Endothelial cell of umbilical vein (primary cell): Measurements from ENCODE around the gene CLEC2L. TPM values are rescaled to one million over a fixed set of nuclear protein-coding genes. Genes with fewer than 3 reads are reported as not detected.

Source experiments
- BruUV-seq: library from RNA; stranded (reverse); fragments of 400-500 nt; replicated peaks from 2 replicates; lab custom pipeline; 2021; lab: Mats Ljungman, UMichigan
- CTCF ChIA-PET: fragments of 300-600, 350-600 bp; sonication (Branson Sonifier 250); formaldehyde crosslinking; loops from one replicate; lab custom pipeline; 2021; ENCODE audit warnings: antibody characterized with exemption, inconsistent platforms; lab: Charles Lee
- POLR2A ChIA-PET: fragments of 300-600, 350-600 bp; sonication (Branson Sonifier 250); formaldehyde crosslinking; loops from one replicate; lab custom pipeline; 2021; ENCODE audit warnings: antibody characterized with exemption, inconsistent platforms; lab: Charles Lee
- DNase-seq: peaks from one replicate; pipeline ENCODE4 v3.0.0-alpha.2; 2011; ENCODE audit warnings: low read depth, low spot score
- FAIRE-seq: peaks from 2 replicates; lab custom pipeline; 2011; peaks lifted over from hg19 to GRCh38; lab: Jason Lieb, UNC
- H2AFZ ChIP-seq: 2 replicates; pipeline ENCODE4 v1.6.0; 2012; ENCODE audit warnings: low read depth, low read length, control low read depth, inconsistent platforms
- H3K27ac ChIP-seq: 2 replicates; pipeline ENCODE4 v1.5.1; 2011; ENCODE audit warnings: low read depth, mild to moderate bottlenecking, control low read depth, low read length, moderate library complexity; ENCODE audit not compliant: insufficient read depth
- H3K27me3 ChIP-seq, 2 experiments: 2 replicates each; pipeline versions ENCODE4 v1.6.0 to v1.6.1; 2011; ENCODE audit warnings: low read length in 2 of 2, mixed read lengths in 1 of 2; ENCODE audit not compliant: control insufficient read depth in 2 of 2, insufficient read depth in 2 of 2
- H3K36me3 ChIP-seq, 2 experiments: 2 replicates in 1 of 2; 3 replicates in 1 of 2; pipeline ENCODE4 v1.5.1; 2011; ENCODE audit warnings: low read length in 2 of 2, mild to moderate bottlenecking in 1 of 2, moderate library complexity in 1 of 2; ENCODE audit not compliant: control insufficient read depth in 2 of 2, insufficient read depth in 2 of 2; ENCODE audit errors: extremely low read depth in 1 of 2
- H3K4me1 ChIP-seq: 3 replicates; pipeline ENCODE4 v1.5.1; 2011; ENCODE audit warnings: mild to moderate bottlenecking, low read length; ENCODE audit not compliant: control insufficient read depth, insufficient read depth; ENCODE audit errors: extremely low read depth
- H3K4me2 ChIP-seq: 2 replicates; pipeline ENCODE4 v1.6.1; 2011; ENCODE audit warnings: low read length, control low read depth, mixed read lengths; ENCODE audit not compliant: insufficient read depth
- H3K4me3 ChIP-seq, 3 experiments: fragments of 200-600 bp in 1 of 3; sonication (generic), shearing (Covaris generic) in 1 of 3; replicated peaks in 1 of 3; 2 replicates each; pipeline ENCODE4 v1.5.1; 2011 to 2016; ENCODE audit warnings: control low read depth in 3 of 3, low read length in 3 of 3, mild to moderate bottlenecking in 2 of 3, inconsistent platforms in 1 of 3, low read depth in 1 of 3, moderate library complexity in 1 of 3; ENCODE audit not compliant: insufficient read depth in 1 of 3
- H3K79me2 ChIP-seq: 2 replicates; pipeline ENCODE4 v1.6.0; 2012; ENCODE audit warnings: low read length, inconsistent platforms; ENCODE audit not compliant: control insufficient read depth, insufficient read depth
- H3K9ac ChIP-seq: replicated peaks from 2 replicates; pipeline ENCODE3; 2011; ENCODE audit warnings: low read length, control low read depth; ENCODE audit not compliant: insufficient read depth; ENCODE audit errors: extremely low read depth
- H3K9me1 ChIP-seq: replicated peaks from 3 replicates; pipeline ENCODE4 v1.6.0; 2011; ENCODE audit warnings: mild to moderate bottlenecking, low read length; ENCODE audit not compliant: control insufficient read depth, insufficient read depth; ENCODE audit errors: extremely low read depth
- H3K9me3 ChIP-seq: replicated peaks from 2 replicates; pipeline ENCODE4 v1.5.1; 2012; ENCODE audit warnings: low read length, inconsistent platforms; ENCODE audit not compliant: control insufficient read depth, insufficient read depth
- H4K20me1 ChIP-seq: replicated peaks from 2 replicates; pipeline ENCODE3; 2011; ENCODE audit warnings: mild to moderate bottlenecking, low read length; ENCODE audit not compliant: control insufficient read depth, insufficient read depth; ENCODE audit errors: extremely low read depth
- EZH2 ChIP-seq: IDR thresholded peaks from 2 replicates; pipeline ENCODE4 v1.6.1; 2012; ENCODE audit warnings: borderline replicate concordance, low read depth, mild to moderate bottlenecking, moderate library complexity, low read length, inconsistent platforms; ENCODE audit not compliant: severe bottlenecking
- FOS ChIP-seq: IDR thresholded peaks from 2 replicates; pipeline ENCODE4 v1.6.1; 2011; ENCODE audit warnings: mild to moderate bottlenecking, low read length, moderate library complexity, borderline replicate concordance; ENCODE audit not compliant: insufficient read depth
- GATA2 ChIP-seq: IDR thresholded peaks from 2 replicates; pipeline ENCODE4 v1.7.0; 2011; ENCODE audit warnings: low read depth, mild to moderate bottlenecking, moderate library complexity, mixed read lengths, low read length; ENCODE audit not compliant: insufficient read length, insufficient read depth
- JUN ChIP-seq: IDR thresholded peaks from 2 replicates; pipeline ENCODE4 v1.6.1; 2011; ENCODE audit warnings: borderline replicate concordance, low read depth; ENCODE audit not compliant: insufficient read length, insufficient read depth
- MYC ChIP-seq: IDR thresholded peaks from one replicate; pipeline ENCODE4 v1.6.1; 2011; ENCODE audit warnings: mild to moderate bottlenecking, low read depth, low read length
- POLR2A ChIP-seq: IDR thresholded peaks from 2 replicates; pipeline ENCODE4 v1.6.1; 2012; ENCODE audit warnings: low read depth, mild to moderate bottlenecking, control low read depth, low read length
- POLR2AphosphoS5 ChIP-seq: IDR thresholded peaks from 2 replicates; pipeline ENCODE4 v1.6.1; 2012; ENCODE audit warnings: low read depth, mild to moderate bottlenecking, control low read depth, low read length, moderate library complexity; ENCODE audit not compliant: insufficient read depth
- dilution Hi-C: fragments of 300-500 bp; cut with MboI; formaldehyde crosslinking; loops from one replicate; pipeline ENCODE4 v1.15.0; 2019; ENCODE audit warnings: low sequenced_read_pairs; ENCODE audit not compliant: extremely low pct_ligation_motif_present
- intact Hi-C: fragments of 100-400 bp; cut with micrococcal nuclease; formaldehyde crosslinking; loops from one replicate; pipeline ENCODE4 v1.10.0; 2022
- polyA plus RNA-seq, 4 experiments: library from polyadenylated mRNA; depleted of rRNA in 3 of 4; stranded (reverse) in 3 of 4; unstranded in 1 of 4; fragments of >200 nt; gene quantifications; 2 replicates each; pipeline versions ENCODE4 v1.2.1 to v1.2.3, GENCODE V29; 2011 to 2012; ENCODE audit warnings: missing spikeins in 1 of 4
- total RNA-seq: library from RNA; stranded (reverse); gene quantifications from 2 replicates; pipeline ENCODE4 v1.2.3, GENCODE V29; 2021
- TF ChIP-seq, protein P1 (sequence below): IDR thresholded peaks from 2 replicates; pipeline ENCODE4 v1.6.1; 2011; ENCODE audit not compliant: insufficient read depth, insufficient read length
- TF ChIP-seq, protein P2 (sequence below), 2 donors: IDR thresholded peaks; 1 replicate in 1 of 2; 2 replicates in 1 of 2; pipeline ENCODE4 v1.5.1; 2011; ENCODE audit warnings: low read length in 2 of 2, mild to moderate bottlenecking in 2 of 2, moderate library complexity in 2 of 2, control low read depth in 1 of 2, inconsistent platforms in 1 of 2, low read depth in 1 of 2; ENCODE audit not compliant: insufficient read depth in 1 of 2; ENCODE audit errors: extremely low read depth in 1 of 2

The CLEC2L gene
- total and polyA plus RNA-seq, 2 donors (not counting 3 experiments of a cell fraction or from before 2014, with no cell fraction given) = not detected

GRCh38 chr7:139575338-139575680, 51.8 kb downstream of the CLEC2L start:
- POLR2A ChIA-PET = no interaction called here
- Histone ChIP-seq H3K4me3 (no peak overlapping the region), H3K27me3 (no peaks in the 10 kb centered on the region), H3K9me3 (no peaks in the 10 kb centered on the region), H3K9me1 (no peaks in the 10 kb centered on the region), H2AFZ (no peak overlapping the region), H3K4me2 (no peak overlapping the region), H3K27ac (no peak overlapping the region), H3K36me3 (peaks cover 0 to 6% of the 10 kb centered on the region in 2 experiments), H3K4me1 (no peaks in the 10 kb centered on the region), H3K9ac (no peak overlapping the region), H3K79me2 (no peaks in the 10 kb centered on the region), H4K20me1 (no peaks in the 10 kb centered on the region)
- dilution Hi-C loops = no loop called here
- no peak for DNase-seq
- no TSS peak for BruUV-seq
- FAIRE-seq = no peak
- intact Hi-C loops = no loop called here
- TF ChIP-seq POLR2A (no peak), FOS (no peak), GATA2 (no peak), POLR2AphosphoS5 (no peak), EZH2 (no peak), MYC (no peak), JUN (no peak)
- TF ChIP-seq, protein P1, sequence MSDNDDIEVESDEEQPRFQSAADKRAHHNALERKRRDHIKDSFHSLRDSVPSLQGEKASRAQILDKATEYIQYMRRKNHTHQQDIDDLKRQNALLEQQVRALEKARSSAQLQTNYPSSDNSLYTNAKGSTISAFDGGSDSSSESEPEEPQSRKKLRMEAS = no peak
- TF ChIP-seq, protein P2, sequence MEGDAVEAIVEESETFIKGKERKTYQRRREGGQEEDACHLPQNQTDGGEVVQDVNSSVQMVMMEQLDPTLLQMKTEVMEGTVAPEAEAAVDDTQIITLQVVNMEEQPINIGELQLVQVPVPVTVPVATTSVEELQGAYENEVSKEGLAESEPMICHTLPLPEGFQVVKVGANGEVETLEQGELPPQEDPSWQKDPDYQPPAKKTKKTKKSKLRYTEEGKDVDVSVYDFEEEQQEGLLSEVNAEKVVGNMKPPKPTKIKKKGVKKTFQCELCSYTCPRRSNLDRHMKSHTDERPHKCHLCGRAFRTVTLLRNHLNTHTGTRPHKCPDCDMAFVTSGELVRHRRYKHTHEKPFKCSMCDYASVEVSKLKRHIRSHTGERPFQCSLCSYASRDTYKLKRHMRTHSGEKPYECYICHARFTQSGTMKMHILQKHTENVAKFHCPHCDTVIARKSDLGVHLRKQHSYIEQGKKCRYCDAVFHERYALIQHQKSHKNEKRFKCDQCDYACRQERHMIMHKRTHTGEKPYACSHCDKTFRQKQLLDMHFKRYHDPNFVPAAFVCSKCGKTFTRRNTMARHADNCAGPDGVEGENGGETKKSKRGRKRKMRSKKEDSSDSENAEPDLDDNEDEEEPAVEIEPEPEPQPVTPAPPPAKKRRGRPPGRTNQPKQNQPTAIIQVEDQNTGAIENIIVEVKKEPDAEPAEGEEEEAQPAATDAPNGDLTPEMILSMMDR (IDR thresholded peaks at IDR 0.05; ENCODE audit: extremely low read depth in 1 of 2, insufficient read depth in 1 of 2, low read depth in 1 of 2, low read length in 2 of 2) = no peak
- CTCF ChIA-PET = interaction anchor here (1.8 kb wide), 1 partner anchor 27 kb away, joined by 4 read pairs; no protein-coding TSS in a partner anchor
